Tibial nerve (tissue), 3 donors: ENCODE data around the gene FAM107A.

ENCODE experiments used
- CTCF ChIP-seq, 5 experiments: fragments of 200-600 bp in 3 of 5; fragments of 450-650 bp in 2 of 5; sonication (generic) in 3 of 5; IDR thresholded peaks; one replicate each; pipeline ENCODE4 v1.5.1; 2016 to 2019; ENCODE audit warnings: antibody characterized with exemption in 5 of 5, mild to moderate bottlenecking in 3 of 5, moderate library complexity in 2 of 5
- POLR2A ChIP-seq, 2 donors: fragments of 450-650 bp; IDR thresholded peaks; one replicate each; pipeline ENCODE4 v1.6.1; 2017; ENCODE audit warnings: antibody characterized with exemption in 2 of 2, mild to moderate bottlenecking in 2 of 2, moderate library complexity in 2 of 2

DNA sequence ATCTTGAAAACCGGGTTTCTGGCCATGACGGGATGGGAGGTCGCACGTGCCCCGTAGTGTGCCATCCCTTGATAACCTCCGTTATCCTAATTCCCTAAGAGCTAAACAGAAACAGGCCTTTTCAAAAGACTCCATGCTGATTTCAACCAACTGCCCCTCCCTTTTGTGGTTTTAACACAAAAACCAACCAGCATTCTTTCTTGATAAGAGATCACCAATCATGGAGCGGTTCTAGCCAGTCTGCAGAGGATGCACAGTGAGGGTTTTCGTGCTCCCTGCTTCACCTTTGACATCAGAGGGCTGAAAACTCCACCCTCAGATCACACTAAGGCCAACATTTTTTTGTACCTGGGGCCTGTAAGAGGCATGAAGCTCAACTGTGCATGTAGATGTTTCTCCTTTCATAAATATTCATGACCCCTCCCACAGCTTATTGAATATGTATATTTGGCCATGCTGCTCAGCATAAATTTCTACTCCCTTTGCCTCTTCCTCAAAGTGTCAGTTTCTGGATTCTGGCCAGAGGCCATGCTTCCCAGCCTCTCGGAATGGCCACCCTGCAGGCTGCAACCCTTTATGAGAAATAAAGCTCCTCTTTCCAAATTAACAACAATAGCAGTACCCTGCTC, 48.1 kb upstream of the FAM107A start:
- no peak for TF ChIP-seq CTCF (IDR thresholded peaks at IDR 0.05)
- no peak for TF ChIP-seq POLR2A (IDR thresholded peaks at IDR 0.05)
